ENCODE measurements around the gene ADGRB2.

The ADGRB2 gene

GRCh38 chr1:31748365-31748764, 15.8 kb downstream of the ADGRB2 start:
- no peak overlapping the region for H3K27ac ChIP-seq (replicated peaks; ENCODE audit: low read length)
- DNase-seq (ENCODE audit: low spot score): no peak
- H2AK5ac ChIP-seq (ENCODE audit: low read depth, low read length): peak overlapping the region; percentile 9

DNA sequence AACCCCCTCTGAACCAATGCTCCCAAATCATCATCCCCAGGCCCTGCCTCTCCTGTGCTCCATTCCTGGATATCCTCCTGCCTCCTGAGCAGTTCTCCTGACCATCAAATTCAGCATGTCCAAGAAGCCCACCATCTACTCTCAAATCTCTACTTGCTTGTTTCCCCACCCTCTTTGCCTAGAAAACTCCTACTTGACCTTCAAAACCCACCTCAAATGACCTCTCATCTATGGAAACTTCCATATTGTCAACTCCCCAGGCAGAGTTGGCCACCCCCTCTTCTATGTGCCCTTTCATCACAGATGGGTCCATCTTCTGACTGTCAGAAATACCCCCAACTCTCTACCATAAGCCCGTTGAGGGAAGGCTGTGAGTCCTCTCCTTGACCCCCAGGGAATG, 16.8 kb downstream of the ADGRB2 start:
- no peak overlapping the region for H3K23ac ChIP-seq (ENCODE audit: low read depth, low read length, poor library complexity)
- no peak overlapping the region for H2BK15ac ChIP-seq (ENCODE audit: low read length)
- no peak overlapping the region for H3K4ac ChIP-seq (ENCODE audit: low read length)
- no peak overlapping the region for H4K91ac ChIP-seq (ENCODE audit: low read depth, low read length, poor library complexity)
- no peak overlapping the region for H3K14ac ChIP-seq (ENCODE audit: low read length)
- peaks cover 0 to 6% of the 10 kb centered on the region in 2 donors for H3K36me3 ChIP-seq (replicated peaks in 1 of 2; ENCODE audit: control insufficient read depth in 2 of 2, insufficient read depth in 2 of 2, low read length in 2 of 2)
- no peak overlapping the region for H3K9ac ChIP-seq (ENCODE audit: low read depth, low read length, poor library complexity)
- peaks cover 5% of the 10 kb centered on the region for H3K79me1 ChIP-seq (ENCODE audit: low read depth, low read length)
- H3K9me3 ChIP-seq (replicated peaks in 1 of 2; ENCODE audit: control insufficient read depth in 2 of 2, insufficient read depth in 1 of 2, low read depth in 1 of 2, low read length in 2 of 2): no peaks in the 10 kb centered on the region
- H2BK12ac ChIP-seq (ENCODE audit: low read length): no peak overlapping the region
- H2BK5ac ChIP-seq (ENCODE audit: low read length): no peak overlapping the region
- no peak overlapping the region for H3K18ac ChIP-seq (ENCODE audit: low read length)
- H3K27ac ChIP-seq (replicated peaks; ENCODE audit: low read length): no peak overlapping the region
- no peak overlapping the region for H4K8ac ChIP-seq (ENCODE audit: low read depth, low read length)
- no peak overlapping the region for H2BK120ac ChIP-seq (ENCODE audit: low read depth, low read length)
- H3K27me3 ChIP-seq (ENCODE audit: control insufficient read depth in 3 of 3, insufficient read depth in 3 of 3, low read depth in 1 of 3, low read length in 3 of 3): no peaks in the 10 kb centered on the region
- H3K4me3 ChIP-seq (ENCODE audit: low read length in 2 of 2): no peak overlapping the region
- no peak overlapping the region for H2AFZ ChIP-seq (ENCODE audit: low read length)
- no CpG with 5 or more reads among the region's 1 CpG for WGBS, 2 donors (ENCODE audit: extremely low coverage in 2 of 2, insufficient read length in 2 of 2, insufficient replicate concordance in 1 of 2)
- no peak overlapping the region for H2AK5ac ChIP-seq (ENCODE audit: low read depth, low read length)
- peaks cover 9 to 19% of the 10 kb centered on the region in 2 donors for H3K4me1 ChIP-seq (ENCODE audit: control insufficient read depth in 2 of 2, insufficient read depth in 1 of 2, low read depth in 1 of 2, low read length in 2 of 2)
- no peak for DNase-seq (ENCODE audit: low spot score)
- no peak overlapping the region for H3K4me2 ChIP-seq (ENCODE audit: insufficient read depth, low read length, poor library complexity, severe bottlenecking)

More at GRCh38 chr1:31748365-31748764, 15.8 kb downstream of the ADGRB2 start:
- H4K91ac ChIP-seq (ENCODE audit: low read depth, low read length, poor library complexity): no peak overlapping the region
- no peak overlapping the region for H3K4me3 ChIP-seq (ENCODE audit: low read length in 2 of 2)
- WGBS, 2 donors (ENCODE audit: extremely low coverage in 2 of 2, insufficient read length in 2 of 2, insufficient replicate concordance in 1 of 2): no CpG with 5 or more reads among the region's 4 CpGs
- no peak overlapping the region for H3K14ac ChIP-seq (ENCODE audit: low read length)
- no peak overlapping the region for H2BK12ac ChIP-seq (ENCODE audit: low read length)
- H2BK120ac ChIP-seq (ENCODE audit: low read depth, low read length): peak overlapping the region; percentile 11
- H3K9me3 ChIP-seq (replicated peaks in 1 of 2; ENCODE audit: control insufficient read depth in 2 of 2, insufficient read depth in 1 of 2, low read depth in 1 of 2, low read length in 2 of 2): no peaks in the 10 kb centered on the region
- H2BK15ac ChIP-seq (ENCODE audit: low read length): no peak overlapping the region
- no peak overlapping the region for H3K18ac ChIP-seq (ENCODE audit: low read length)
- no peak overlapping the region for H3K4me2 ChIP-seq (ENCODE audit: insufficient read depth, low read length, poor library complexity, severe bottlenecking)
- H3K79me1 ChIP-seq (ENCODE audit: low read depth, low read length): peaks cover 5% of the 10 kb centered on the region
- no peak overlapping the region for H3K4ac ChIP-seq (ENCODE audit: low read length)
- H2BK5ac ChIP-seq (ENCODE audit: low read length): no peak overlapping the region
- H2AFZ ChIP-seq (ENCODE audit: low read length): no peak overlapping the region
- peak overlapping the region; percentile 29 for H3K23ac ChIP-seq (ENCODE audit: low read depth, low read length, poor library complexity)
- no peaks in the 10 kb centered on the region for H3K27me3 ChIP-seq (ENCODE audit: control insufficient read depth in 3 of 3, insufficient read depth in 3 of 3, low read depth in 1 of 3, low read length in 3 of 3)
- peaks cover 0 to 6% of the 10 kb centered on the region in 2 donors for H3K36me3 ChIP-seq (replicated peaks in 1 of 2; ENCODE audit: control insufficient read depth in 2 of 2, insufficient read depth in 2 of 2, low read length in 2 of 2)
- H4K8ac ChIP-seq (ENCODE audit: low read depth, low read length): no peak overlapping the region
- H3K9ac ChIP-seq (ENCODE audit: low read depth, low read length, poor library complexity): peak overlapping the region; percentile 8
- H3K4me1 ChIP-seq (ENCODE audit: control insufficient read depth in 2 of 2, insufficient read depth in 1 of 2, low read depth in 1 of 2, low read length in 2 of 2): peaks cover 11 to 19% of the 10 kb centered on the region in 2 donors

DNA sequence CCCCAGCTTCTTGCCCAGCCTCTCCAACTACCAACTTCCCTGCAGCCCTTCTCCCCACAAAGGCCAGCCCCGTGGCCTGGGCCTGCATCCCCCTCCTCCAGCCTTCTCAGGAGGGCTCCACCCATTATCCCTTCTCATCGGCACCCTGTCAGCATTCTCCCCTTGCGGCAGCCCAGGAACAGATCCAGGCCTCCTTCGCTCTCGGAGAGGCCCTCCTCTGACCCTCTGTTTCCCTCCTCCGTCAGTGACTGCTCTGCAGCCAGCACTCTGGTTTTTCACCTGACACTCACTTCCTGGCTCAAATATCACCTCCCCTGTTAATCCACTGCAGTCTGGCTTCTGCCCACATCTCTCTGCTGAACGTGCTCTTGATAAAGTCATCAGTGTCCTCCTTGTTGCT, 17.5 kb downstream of the ADGRB2 start:
- Histone ChIP-seq H3K27ac (replicated peaks; ENCODE audit: low read length) (no peak overlapping the region), H3K36me3 (replicated peaks in 1 of 2; ENCODE audit: control insufficient read depth in 2 of 2, insufficient read depth in 2 of 2, low read length in 2 of 2) (peaks cover 0 to 6% of the 10 kb centered on the region in 2 donors), H3K18ac (ENCODE audit: low read length) (no peak overlapping the region), H2AK5ac (ENCODE audit: low read depth, low read length) (no peak overlapping the region), H4K91ac (ENCODE audit: low read depth, low read length, poor library complexity) (no peak overlapping the region), H3K4me1 (ENCODE audit: control insufficient read depth in 2 of 2, insufficient read depth in 1 of 2, low read depth in 1 of 2, low read length in 2 of 2) (peaks cover 5 to 19% of the 10 kb centered on the region in 2 donors), H4K8ac (ENCODE audit: low read depth, low read length) (no peak overlapping the region), H2BK120ac (ENCODE audit: low read depth, low read length) (no peak overlapping the region), H2BK12ac (ENCODE audit: low read length) (no peak overlapping the region), H2BK5ac (ENCODE audit: low read length) (no peak overlapping the region), H3K79me1 (ENCODE audit: low read depth, low read length) (peaks cover 5% of the 10 kb centered on the region), H3K9me3 (replicated peaks in 1 of 2; ENCODE audit: control insufficient read depth in 2 of 2, insufficient read depth in 1 of 2, low read depth in 1 of 2, low read length in 2 of 2) (no peaks in the 10 kb centered on the region), H2AFZ (ENCODE audit: low read length) (no peak overlapping the region), H3K23ac (ENCODE audit: low read depth, low read length, poor library complexity) (no peak overlapping the region), H3K4me3 (ENCODE audit: low read length in 2 of 2) (no peak overlapping the region), H3K14ac (ENCODE audit: low read length) (no peak overlapping the region), H3K9ac (ENCODE audit: low read depth, low read length, poor library complexity) (no peak overlapping the region), H3K4me2 (ENCODE audit: insufficient read depth, low read length, poor library complexity, severe bottlenecking) (no peak overlapping the region), H3K4ac (ENCODE audit: low read length) (no peak overlapping the region), H2BK15ac (ENCODE audit: low read length) (no peak overlapping the region), H3K27me3 (ENCODE audit: control insufficient read depth in 3 of 3, insufficient read depth in 3 of 3, low read depth in 1 of 3, low read length in 3 of 3) (no peaks in the 10 kb centered on the region)
- no peak for DNase-seq (ENCODE audit: low spot score)
- no CpG with 5 or more reads among the region's 7 CpGs for WGBS, 2 donors (ENCODE audit: extremely low coverage in 2 of 2, insufficient read length in 2 of 2, insufficient replicate concordance in 1 of 2)

DNA sequence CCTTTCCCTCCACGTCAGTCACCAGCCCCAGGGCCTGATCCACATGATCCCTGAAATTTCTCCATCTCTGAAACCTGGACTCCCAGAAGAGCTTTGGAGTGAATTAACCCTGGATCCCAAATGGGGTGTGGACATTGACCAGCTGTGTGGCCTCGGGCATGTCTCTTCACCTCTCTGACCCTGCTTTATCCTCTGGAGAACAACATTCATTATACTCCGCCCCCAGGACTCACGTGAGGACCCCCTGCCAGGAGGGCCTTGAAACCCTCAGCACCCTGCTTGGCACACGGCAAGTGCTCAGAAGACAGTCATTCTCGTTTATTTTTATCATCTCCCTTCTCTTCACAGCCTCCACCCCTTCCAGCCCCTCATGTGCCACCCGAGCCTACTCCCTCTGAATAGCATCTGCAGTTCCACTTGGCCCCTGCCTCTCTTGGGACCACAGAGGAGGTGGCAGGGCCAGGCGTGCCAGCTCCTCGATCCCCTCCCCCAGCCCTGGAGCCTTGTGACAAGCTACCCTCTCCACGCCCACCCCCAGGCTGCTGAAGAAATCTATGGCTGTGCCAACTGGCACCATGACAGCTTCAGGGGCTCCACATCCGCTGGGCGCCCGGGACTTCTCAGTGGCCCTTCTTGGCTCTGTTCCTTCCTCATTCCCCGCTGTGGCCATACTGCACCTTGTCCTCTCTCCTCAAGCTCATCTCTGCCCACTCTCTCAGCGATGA, 18.0 kb downstream of the ADGRB2 start:
- no peak overlapping the region for H4K91ac ChIP-seq (ENCODE audit: low read depth, low read length, poor library complexity)
- DNase-seq (ENCODE audit: low spot score): no peak
- no CpG with 5 or more reads among the region's 15 CpGs for WGBS, 2 donors (ENCODE audit: extremely low coverage in 2 of 2, insufficient read length in 2 of 2, insufficient replicate concordance in 1 of 2)

More for the DNA sequence above, 18.0 kb downstream of the ADGRB2 start:
- Histone ChIP-seq H4K8ac (ENCODE audit: low read depth, low read length) (no peak overlapping the region), H3K27me3 (ENCODE audit: control insufficient read depth in 3 of 3, insufficient read depth in 3 of 3, low read depth in 1 of 3, low read length in 3 of 3) (no peaks in the 10 kb centered on the region), H2AK5ac (ENCODE audit: low read depth, low read length) (peak overlapping the region; percentile 59), H3K23ac (ENCODE audit: low read depth, low read length, poor library complexity) (no peak overlapping the region), H3K4ac (ENCODE audit: low read length) (no peak overlapping the region), H3K9ac (ENCODE audit: low read depth, low read length, poor library complexity) (peak overlapping the region; percentile 31), H2BK15ac (ENCODE audit: low read length) (no peak overlapping the region), H3K14ac (ENCODE audit: low read length) (no peak overlapping the region), H3K4me2 (ENCODE audit: insufficient read depth, low read length, poor library complexity, severe bottlenecking) (no peak overlapping the region), H3K79me1 (ENCODE audit: low read depth, low read length) (peaks cover 6% of the 10 kb centered on the region), H3K36me3 (replicated peaks in 1 of 2; ENCODE audit: control insufficient read depth in 2 of 2, insufficient read depth in 2 of 2, low read length in 2 of 2) (peaks cover 0 to 6% of the 10 kb centered on the region in 2 donors), H3K18ac (ENCODE audit: low read length) (no peak overlapping the region), H3K4me3 (ENCODE audit: low read length in 2 of 2) (no peak overlapping the region), H3K27ac (replicated peaks; ENCODE audit: low read length) (no peak overlapping the region), H3K4me1 (ENCODE audit: control insufficient read depth in 2 of 2, insufficient read depth in 1 of 2, low read depth in 1 of 2, low read length in 2 of 2) (peaks cover 5 to 19% of the 10 kb centered on the region in 2 donors), H2BK5ac (ENCODE audit: low read length) (no peak overlapping the region), H2AFZ (ENCODE audit: low read length) (no peak overlapping the region), H2BK12ac (ENCODE audit: low read length) (peak overlapping the region; percentile 36), H2BK120ac (ENCODE audit: low read depth, low read length) (no peak overlapping the region), H3K9me3 (replicated peaks in 1 of 2; ENCODE audit: control insufficient read depth in 2 of 2, insufficient read depth in 1 of 2, low read depth in 1 of 2, low read length in 2 of 2) (no peaks in the 10 kb centered on the region)

All from neuronal stem cell (in vitro differentiated cells).